ENCODE results near the gene WWOX. TPM values are rescaled to one million over a fixed set of nuclear protein-coding genes. Genes with fewer than 3 reads are reported as not detected.

Gene WWOX
- total RNA-seq, 1 experiment from 2014 or later, result 35.6 TPM

DNA sequence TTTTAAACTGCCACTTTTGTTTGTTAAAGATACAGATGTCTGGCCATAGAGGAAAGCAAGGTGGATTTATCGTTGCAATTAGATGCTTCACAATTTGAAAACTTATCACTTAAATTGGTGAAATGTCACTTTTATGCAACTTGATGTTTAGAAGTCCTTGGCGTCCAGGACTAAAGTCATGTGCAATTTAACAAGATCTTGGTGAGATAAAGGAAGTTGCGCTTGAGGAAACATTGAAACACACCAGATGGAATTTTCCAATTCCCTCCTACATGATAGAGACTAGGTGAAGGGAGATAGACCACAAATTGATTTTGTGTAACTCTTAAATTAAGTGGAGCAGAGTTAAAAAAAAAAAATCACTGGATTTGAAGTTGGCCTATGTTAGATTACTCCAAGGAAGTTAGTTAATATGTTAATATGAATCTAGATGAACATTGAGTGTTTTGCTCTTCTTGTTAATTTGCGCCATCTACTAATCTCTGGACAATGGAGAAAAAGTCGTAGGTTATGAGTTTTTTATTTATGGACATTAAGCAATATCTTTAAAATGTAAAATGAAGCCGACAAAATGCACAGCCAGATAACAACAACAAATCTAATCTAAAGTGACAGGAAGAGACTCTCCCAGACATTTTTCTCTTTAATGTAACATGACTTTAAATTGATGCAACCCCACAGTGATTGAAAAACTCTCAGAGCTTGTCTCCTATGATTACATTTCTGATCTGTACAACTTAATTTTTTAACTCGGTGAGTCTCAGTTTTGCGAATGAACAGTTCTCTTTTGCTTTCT lies 119.6 kb downstream of the WWOX start:
- POLR2A ChIA-PET (ENCODE audit: unreplicated experiment), result no interaction called here
- CTCF ChIA-PET, result no interaction called here

DNA sequence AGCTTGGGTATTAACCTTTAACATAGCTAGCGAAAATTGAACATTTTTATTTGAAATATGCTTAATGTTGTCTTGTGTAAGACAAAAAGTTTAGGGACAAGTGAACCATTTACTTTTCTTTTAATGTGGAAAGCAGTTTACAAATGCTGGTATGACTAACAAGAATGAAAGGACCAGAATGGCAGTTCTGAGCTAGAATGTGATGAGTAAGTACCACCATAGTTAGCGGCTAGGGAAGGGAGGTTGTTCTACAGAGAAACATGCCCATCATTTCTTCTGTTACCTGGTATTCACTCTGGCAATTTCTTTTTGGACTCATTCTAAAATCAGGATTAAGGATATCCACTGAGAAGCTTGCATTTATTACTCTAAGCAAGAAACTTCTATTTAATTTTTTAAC lies 121.1 kb downstream of the WWOX start:
- Histone ChIP-seq H3F3A (ENCODE audit: insufficient read depth, low read depth) (no peaks in the 10 kb centered on the region), H3K4me3 (no peak overlapping the region), H3K36me3 (ENCODE audit: low read depth) (no peaks in the 10 kb centered on the region), H3K9me3 (ENCODE audit: insufficient read depth, low read depth) (no peaks in the 10 kb centered on the region), H3K27me3 (ENCODE audit: insufficient read depth, low read depth) (no peaks in the 10 kb centered on the region), H3K4me2 (no peak overlapping the region), H3K9me2 (ENCODE audit: insufficient read depth) (no peaks in the 10 kb centered on the region), H3K27ac (no peak overlapping the region), H4K20me1 (ENCODE audit: insufficient read depth) (no peaks in the 10 kb centered on the region), H3K4me1 (replicated peaks; ENCODE audit: insufficient read depth) (peaks cover 5% of the 10 kb centered on the region; the same call in 1 of the 2 replicates), H3K79me2 (ENCODE audit: low read depth) (no peaks in the 10 kb centered on the region), H2AFZ (no peak overlapping the region)
- POLR2A ChIA-PET (ENCODE audit: unreplicated experiment), result interaction anchor here (0.6 kb wide), 1 partner anchor 76 kb away, joined by 4 read pairs; no protein-coding TSS in a partner anchor
- intact Hi-C loops (cut with micrococcal nuclease; ENCODE audit: unreplicated experiment), result no loop called here
- BruUV-seq (replicated peaks), result no TSS peak
- no peak for DNase-seq
- TF ChIP-seq EZH2 (IDR thresholded peaks at IDR 0.05; ENCODE audit: low read depth) (no peak), CTCF (conservative IDR thresholded peaks at IDR 0.05) (no peak)
- CTCF ChIA-PET, result no interaction called here

More for the DNA sequence above, 119.6 kb downstream of the WWOX start:
- Histone ChIP-seq H3K4me2 (no peak overlapping the region), H3K36me3 (ENCODE audit: low read depth) (no peaks in the 10 kb centered on the region), H3K9me3 (ENCODE audit: insufficient read depth, low read depth) (no peaks in the 10 kb centered on the region), H3K9me2 (ENCODE audit: insufficient read depth) (no peaks in the 10 kb centered on the region), H3K27me3 (ENCODE audit: insufficient read depth, low read depth) (no peaks in the 10 kb centered on the region), H4K20me1 (ENCODE audit: insufficient read depth) (no peaks in the 10 kb centered on the region), H2AFZ (no peak overlapping the region), H3F3A (ENCODE audit: insufficient read depth, low read depth) (no peaks in the 10 kb centered on the region), H3K79me2 (ENCODE audit: low read depth) (no peaks in the 10 kb centered on the region), H3K4me1 (replicated peaks; ENCODE audit: insufficient read depth) (no peaks in the 10 kb centered on the region), H3K27ac (no peak overlapping the region), H3K4me3 (no peak overlapping the region)
- intact Hi-C loops (cut with micrococcal nuclease; ENCODE audit: unreplicated experiment), result no loop called here
- no TSS peak for BruUV-seq (replicated peaks)
- TF ChIP-seq EZH2 (IDR thresholded peaks at IDR 0.05; ENCODE audit: low read depth), result no peak
- no peak for TF ChIP-seq CTCF (conservative IDR thresholded peaks at IDR 0.05)
- no peak for DNase-seq

- BruUV-seq (replicated peaks), result no TSS peak
- Histone ChIP-seq H3K4me3 (no peak overlapping the region), H3K27me3 (ENCODE audit: insufficient read depth, low read depth) (no peaks in the 10 kb centered on the region), H3K27ac (no peak overlapping the region), H3K9me2 (ENCODE audit: insufficient read depth) (no peaks in the 10 kb centered on the region), H3K4me2 (no peak overlapping the region), H3K4me1 (replicated peaks; ENCODE audit: insufficient read depth) (peaks cover 5% of the 10 kb centered on the region; the same call in 1 of the 2 replicates), H3K36me3 (ENCODE audit: low read depth) (no peaks in the 10 kb centered on the region), H3K9me3 (ENCODE audit: insufficient read depth, low read depth) (no peaks in the 10 kb centered on the region), H2AFZ (no peak overlapping the region), H3K79me2 (ENCODE audit: low read depth) (no peaks in the 10 kb centered on the region), H4K20me1 (ENCODE audit: insufficient read depth) (no peaks in the 10 kb centered on the region), H3F3A (ENCODE audit: insufficient read depth, low read depth) (no peaks in the 10 kb centered on the region)
- TF ChIP-seq EZH2 (IDR thresholded peaks at IDR 0.05; ENCODE audit: low read depth) (no peak), CTCF (conservative IDR thresholded peaks at IDR 0.05) (no peak)
- ChIA-PET POLR2A (ENCODE audit: unreplicated experiment) (no interaction called here), CTCF (no interaction called here)
- intact Hi-C loops (cut with micrococcal nuclease; ENCODE audit: unreplicated experiment), result no loop called here
- no peak for DNase-seq
These were observed 122.4 kb downstream of the WWOX start for GRCh38 chr16:78221892-78222291.

All from PC-9 (cell line).